Measurements from ENCODE around the gene AQP2.
A peak's percentile ranks its signal among the peaks of the same experiment; 100 is the strongest.

The AQP2 gene

GRCh38 chr12:49950273-49951251, at the start of gene AQP2:
AQP2 (plus strand) TSS chr12:49950737; CDS start chr12:49950831, 94 bp downstream.
- no peak for DNase-seq

DNA sequence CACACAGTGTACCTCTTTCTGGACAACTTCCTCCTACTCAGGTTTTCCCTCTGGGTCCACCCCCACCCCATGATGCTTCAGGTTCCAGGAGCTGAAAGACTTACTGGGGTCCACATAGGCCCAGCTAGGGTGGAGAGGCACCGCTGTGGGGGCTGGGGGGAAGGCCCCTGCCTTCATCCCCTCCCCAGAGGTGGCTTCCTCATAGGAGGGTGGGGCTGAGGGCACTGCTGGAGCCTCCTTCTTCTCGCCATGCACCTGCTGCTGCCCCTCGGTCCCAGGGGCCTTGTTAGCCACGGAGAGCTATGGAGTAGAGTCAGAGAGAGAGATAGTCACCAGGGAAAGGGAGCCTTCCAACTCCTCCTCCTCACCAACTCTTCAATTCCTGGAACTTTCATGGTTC, 49.5 kb upstream of the AQP2 start:
- no peak for DNase-seq

DNA sequence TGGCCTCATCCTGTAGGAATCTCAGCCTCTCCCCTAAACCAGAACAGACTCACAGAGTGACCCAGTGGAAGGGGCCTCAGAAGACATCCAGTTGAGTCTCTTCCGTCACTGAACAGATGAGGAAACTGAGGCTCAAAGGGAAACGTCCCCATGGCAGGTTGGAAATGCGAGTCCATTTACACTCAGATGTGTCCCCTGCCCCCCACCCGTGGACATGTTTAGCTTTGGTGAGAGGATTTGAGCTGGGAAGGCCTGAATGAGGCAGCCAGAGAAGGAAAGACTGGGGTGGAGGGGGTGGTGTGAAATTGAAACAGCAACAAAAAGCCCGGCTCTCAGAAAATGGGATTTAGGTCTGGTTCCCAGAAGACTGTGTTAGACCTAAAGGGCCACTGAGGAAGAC, 48.6 kb upstream of the AQP2 start:
- DNase-seq, result no peak

DNA sequence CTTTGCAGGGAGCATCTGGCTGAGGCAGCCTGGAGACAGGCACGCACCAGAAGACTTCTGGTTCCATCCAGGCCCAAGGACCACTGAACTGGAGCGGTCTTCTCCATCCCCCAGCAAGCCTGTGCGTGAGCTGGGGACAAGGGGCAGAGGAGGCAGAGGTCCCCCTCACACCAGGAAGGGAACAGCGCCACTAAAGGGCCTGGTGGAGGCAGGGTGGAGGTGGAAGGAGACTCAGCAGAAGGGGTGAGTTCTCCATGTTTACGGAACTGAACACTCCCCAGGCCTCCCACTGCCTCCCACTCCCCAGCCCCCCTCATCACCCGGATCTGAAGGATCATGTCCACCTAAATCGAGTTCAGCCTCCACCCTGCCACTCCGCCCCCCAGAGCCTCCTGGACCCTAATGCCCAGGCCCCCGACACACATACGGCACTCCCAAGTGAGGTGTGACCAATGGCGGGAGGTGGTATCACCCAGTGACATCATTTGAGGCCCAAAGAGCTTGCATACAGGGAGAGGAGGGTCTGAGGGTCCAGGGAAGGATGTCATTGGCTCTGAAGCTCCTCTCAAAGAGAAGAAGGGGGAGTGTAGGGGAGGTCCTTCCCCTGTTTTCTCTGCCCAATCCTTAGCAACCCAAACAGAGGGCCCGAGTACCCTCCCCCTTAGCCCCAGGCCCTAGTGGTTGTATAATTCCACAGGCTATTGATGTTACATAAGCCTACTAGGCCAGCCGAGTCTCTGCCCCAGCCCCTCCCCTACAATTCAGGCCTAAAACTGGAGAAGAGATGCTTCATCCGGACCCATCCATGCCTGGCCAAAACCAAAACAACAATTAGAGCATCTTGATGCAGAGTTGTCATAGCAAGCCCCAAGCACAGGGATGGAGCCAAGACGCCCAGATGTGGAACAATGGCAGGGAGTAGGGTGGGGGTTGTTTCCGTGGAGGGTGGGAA, 47.9 kb upstream of the AQP2 start:
- no peak for DNase-seq

GRCh38 chr12:49903351-49903699, 47.2 kb upstream of the AQP2 start:
- DNase-seq, result no peak

- DNase-seq, result peak; percentile 23 to 82 (median 73)
Measured at GRCh38 chr12:49903700-49904423, 46.7 kb upstream of the AQP2 start, which contains the start of gene FAIM2. FAIM2 (minus strand) TSS chr12:49903900; CDS start chr12:49903792, 108 bp downstream.

DNA sequence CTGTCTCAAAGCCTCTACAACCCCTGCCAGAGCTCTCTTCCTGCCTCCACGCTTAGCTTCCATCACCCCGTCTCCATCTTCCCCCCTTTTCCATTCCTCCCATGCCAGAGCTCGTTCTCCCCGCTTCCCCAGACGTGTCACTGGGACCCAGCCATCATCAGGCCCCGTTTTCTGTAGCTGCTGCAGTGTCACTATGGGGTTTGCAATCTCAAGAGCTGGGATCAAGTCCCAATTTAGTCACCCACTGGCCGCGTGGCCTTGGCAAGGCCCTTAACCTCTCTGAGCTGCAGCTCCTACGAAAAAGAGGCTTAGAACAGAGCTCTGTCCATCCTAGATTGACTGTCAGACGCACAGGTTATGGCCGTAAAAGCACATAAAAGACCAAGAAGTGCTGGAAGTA, 45.9 kb upstream of the AQP2 start:
- no peak for DNase-seq

DNA sequence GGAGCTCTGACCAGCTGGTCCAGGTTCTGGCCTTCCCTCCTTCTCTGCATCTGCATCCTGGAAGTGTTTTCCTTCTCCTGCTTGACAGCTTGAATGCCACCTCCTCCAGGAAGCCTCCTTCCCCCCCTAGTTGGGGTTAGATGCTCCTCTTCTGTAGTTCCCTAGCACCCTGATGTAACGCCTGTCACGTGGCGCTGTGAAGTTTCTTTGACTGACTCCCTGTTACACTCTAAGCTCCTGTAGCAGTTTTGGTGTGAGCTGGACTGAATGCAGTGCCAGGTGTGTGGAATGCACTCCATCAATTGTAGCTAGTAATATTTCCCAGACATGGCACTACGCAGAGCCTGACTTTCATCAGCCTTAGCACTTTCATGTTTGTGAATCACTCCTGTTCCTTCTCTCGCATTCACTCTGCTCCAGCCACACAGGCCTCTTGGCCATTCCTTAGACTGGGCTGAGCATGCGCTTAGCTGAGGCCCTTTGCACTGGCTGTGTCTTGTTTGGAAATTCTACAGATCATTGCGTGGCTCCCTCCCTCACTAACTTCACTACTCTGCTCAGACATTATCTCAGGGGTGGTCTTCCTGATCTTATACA, 44.7 kb upstream of the AQP2 start:
- no peak for DNase-seq

DNA sequence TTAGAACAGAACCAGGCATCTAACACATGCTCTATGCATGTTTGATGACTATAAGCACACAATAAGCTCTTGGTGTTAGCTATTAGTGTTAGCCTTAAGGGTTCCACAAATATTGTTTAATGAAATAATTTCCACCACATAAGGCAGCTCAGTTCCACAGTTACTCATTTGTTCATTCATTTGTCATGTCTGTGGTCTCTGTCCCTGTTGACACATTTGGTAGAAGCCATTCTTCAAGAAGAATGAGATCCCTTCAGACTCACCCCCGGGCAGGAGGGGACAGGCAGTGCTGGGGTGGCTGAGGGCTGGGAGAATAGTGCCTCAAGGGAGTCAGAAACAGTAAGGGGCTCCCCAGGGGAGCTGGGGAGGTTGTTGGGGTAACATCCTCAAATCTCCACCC, 43.2 kb upstream of the AQP2 start:
- DNase-seq, result no peak

- no peak for DNase-seq
Measured at GRCh38 chr12:49909356-49909755, 41.2 kb upstream of the AQP2 start.

DNA sequence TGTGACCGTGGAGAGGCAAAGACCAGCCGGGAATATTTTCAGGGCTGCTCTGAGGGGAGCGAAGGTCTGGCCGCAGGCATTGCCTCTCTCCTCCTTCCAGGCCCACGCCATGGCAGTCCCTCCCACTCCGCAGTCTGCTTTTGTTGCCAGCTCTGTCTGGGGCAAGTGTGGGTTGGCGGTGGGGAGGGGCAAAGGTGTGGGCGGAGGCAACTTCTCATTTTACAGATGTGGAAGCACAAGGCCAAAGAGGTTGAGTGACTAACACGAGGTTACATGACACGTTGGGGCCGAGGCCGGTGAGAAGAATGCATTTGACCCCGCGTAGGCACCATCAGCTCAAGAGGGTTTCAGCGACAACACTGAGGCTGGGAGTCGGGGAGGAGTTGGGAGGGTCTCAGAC, 40.7 kb upstream of the AQP2 start:
- peak; percentile 58 to 87 (median 84) for DNase-seq

DNA sequence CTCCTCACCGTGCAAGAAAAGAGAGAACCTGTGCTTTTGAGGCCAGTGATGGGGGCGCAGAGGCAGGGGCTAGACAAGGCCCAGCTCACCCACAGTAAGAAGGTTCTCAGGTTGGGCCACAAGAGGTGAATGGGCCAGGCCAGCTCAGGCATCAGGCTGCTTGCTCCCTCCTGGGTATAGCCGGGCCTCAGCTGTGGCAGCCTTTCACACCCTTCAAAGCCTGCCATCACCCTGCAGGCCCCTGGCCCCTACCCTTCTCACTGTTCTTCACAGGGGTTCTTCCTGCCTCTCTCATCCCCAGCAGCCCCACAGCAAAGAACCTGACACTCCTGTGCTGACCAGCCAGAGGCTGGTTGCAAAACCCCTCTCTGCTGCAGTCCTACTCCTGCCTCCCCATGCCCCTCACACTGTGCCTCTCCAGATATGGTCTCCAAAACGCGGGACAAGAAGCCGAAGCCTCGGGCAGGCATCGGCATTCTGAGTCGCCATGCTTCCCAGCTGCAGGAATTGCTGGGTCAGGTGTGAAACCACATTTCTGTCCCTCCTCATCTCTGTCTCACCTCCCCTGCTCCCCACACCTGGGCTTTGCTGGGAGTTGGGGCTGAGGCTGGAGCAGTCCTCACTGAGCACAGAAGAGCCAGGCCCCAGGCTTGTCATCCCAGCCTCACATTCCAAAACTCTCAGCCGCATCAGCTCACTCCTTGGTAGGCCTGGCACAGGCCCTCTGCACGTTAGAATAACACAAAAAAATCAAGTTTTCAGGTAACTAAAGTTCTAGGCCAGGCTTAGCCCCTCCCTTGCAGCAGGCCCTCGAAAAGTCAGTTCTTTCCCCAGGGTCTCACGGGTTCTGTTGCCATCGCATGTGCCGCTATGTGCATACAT, 40.0 kb upstream of the AQP2 start:
- no peak for DNase-seq

DNA sequence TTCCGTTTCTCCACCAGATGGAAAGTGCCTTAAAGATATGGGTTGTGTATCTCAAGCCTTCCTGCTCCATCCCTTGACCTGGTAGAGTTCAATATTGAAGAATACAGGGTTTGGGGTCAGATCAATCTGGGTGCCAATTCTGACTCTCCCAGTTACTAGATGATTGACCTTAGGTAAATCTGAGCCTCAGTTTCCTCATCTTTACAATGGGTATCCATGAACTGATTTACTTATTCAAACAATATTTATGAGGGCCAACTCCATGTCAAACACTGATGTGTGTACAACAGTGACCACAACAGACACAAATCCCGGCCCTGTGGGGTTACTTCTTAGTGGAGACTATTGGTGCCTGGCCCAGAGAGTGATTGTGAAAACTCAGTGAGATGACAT, 39.3 kb upstream of the AQP2 start:
- no peak for DNase-seq

- DNase-seq, result no peak
Measured at GRCh38 chr12:49912345-49913255, 37.9 kb upstream of the AQP2 start.

DNA sequence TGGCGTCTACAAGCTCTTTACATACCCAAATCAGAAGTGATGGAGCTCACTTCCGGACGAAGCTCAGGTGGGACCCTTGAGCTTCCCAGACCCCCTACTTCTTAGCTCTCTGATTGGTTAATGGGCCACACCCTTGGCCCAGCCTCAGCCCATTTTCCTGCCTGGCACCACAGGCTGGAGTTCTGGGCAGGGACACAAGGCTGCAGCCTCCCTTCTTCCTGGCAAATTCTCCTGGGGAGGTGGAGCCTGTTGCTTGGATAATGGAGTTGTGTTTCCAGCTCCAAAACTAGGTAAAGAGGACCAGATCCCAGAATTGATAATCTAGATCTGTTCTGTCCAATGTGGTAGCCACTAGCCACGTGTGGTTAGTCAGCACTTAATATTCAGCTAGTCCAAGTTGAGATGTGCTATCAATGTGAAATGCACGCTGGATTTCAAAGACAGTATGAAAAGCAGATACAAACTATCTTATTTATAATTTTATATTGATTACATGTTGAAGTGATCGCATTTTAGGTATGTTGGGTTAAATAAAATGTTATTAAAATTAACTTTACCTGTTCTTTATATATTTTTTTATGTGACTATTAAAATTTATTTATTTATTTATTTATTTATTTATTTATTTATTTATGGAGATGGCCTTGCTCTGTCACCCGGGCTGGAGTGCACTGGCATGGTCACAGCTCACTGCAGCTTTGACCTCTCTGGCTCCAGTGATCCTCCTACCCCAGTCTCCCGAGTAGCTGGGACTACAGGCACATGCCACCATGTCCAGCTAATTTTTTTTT, 34.2 kb upstream of the AQP2 start:
- DNase-seq, result no peak

DNA sequence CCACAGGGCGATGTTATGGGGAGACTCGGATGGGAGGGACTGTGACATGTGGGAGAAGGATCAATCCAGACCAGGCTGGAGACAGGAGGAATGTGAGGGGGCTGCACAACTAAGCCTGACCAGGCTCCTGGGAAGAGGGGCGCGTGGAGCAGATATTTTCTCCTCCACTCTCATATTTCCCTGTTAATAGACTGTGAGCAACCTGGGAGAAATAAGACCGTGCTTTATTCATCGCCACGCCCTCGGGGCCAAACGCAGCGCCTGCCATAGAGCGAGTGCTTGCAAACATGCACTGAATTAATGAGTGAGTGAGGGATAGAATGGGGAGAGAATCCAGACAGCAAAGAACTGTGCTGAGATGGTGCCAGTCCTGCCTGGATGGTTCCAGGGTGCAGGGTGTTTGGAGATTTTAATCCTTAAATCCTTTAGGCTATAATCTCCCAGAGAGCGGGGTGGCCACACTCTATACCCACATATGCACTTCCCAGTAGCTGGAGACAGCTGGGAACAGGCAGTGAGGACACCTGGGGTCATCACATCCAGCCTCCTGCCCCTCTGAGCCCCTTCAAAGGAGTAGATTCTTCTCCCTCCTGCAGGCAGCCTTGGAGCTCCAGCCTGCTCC, 33.3 kb upstream of the AQP2 start:
- DNase-seq, result no peak

DNA sequence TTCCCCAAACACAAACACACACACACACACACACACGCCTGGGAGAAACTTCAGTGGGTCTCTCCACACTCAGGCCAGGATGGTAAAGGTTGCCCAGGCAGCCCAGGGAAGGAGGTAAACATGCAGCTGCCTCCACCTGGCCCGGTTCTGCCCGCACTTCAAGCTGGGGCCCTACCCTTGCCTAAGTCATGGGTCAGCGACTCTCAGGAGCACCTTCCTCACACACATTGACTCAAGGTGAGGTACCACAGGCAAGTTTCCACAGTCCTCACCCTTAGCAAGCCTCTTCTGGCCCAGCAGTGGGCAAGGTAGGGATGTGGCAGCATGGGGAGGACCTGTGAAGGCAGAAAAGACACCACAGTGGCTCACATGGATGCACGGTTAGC, 32.8 kb upstream of the AQP2 start:
- no peak for DNase-seq

DNA sequence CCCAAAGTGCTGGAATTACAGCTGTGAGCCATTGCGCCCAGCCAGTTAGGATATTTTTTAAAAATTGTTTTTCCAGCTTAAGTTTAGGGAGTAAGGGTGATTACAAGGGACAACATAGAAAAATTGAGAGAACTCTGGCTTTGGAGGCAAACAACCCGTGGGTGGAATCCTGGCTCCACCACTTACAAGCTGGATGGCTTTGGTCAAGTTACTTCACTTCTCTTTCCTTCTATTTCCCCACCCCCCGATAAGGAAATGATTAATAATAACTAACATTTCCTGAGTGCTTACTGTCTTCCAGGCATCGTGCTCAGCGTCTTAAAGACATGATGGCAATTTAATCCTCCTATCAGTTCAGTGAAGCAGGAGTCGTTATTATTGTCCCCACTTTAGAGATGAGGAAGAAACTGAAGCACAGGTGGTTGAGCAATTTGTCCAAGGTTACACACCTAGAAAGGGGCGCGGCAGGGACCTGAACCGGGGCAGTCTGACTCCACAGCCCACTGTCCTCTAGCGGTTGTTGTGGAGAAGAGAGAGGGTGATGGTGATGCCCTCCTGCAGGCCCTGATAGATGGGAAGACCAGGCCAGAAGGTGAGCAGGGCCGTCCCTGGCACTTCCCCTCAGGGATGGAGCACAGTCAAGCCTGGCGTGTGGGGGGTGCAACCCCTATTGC, 30.2 kb upstream of the AQP2 start:
- peak; percentile 72 to 85 (median 80) for DNase-seq
